ENCODE measurements around the gene PIGQ. TPM values are rescaled to one million over a fixed set of nuclear protein-coding genes. Genes with fewer than 3 reads are reported as not detected.

Gene PIGQ
- total RNA-seq, 1 experiment from 2014 or later = 83.5 TPM

- ChIA-PET CTCF (no interaction called here), POLR2A (no interaction called here)
- peak within 1 kb of the TSS; percentile 34; the same call in 1 of the 2 replicates for H3K27ac ChIP-seq (ENCODE audit: low read length)
- in situ Hi-C loops (cut with HindIII; ENCODE audit: low pct_unique_long_range_greater_than_20kb, low sequenced_read_pairs) = no loop called here
- intact Hi-C loops (cut with micrococcal nuclease; ENCODE audit: unreplicated experiment) = no loop called here
- H3K36me3 ChIP-seq (ENCODE audit: control insufficient read depth, insufficient read depth, low read length) = no peaks in the 10 kb centered on the region
- no peak for DNase-seq (ENCODE audit: low read depth, low spot score)
- H3K4me3 ChIP-seq (ENCODE audit: low read depth in 2 of 2, low read length in 2 of 2) = no peak within 1 kb of the TSS
- H3K27me3 ChIP-seq (ENCODE audit: control insufficient read depth, insufficient read depth, low read length) = no peaks in the 10 kb centered on the region
- no TSS peak for BruUV-seq (replicated peaks)
- H3K4me1 ChIP-seq (ENCODE audit: control insufficient read depth, insufficient read depth, low read length) = peaks cover 48% of the 10 kb centered on the region
- TF ChIP-seq REST (IDR thresholded peaks at IDR 0.05; ENCODE audit: insufficient read depth in 1 of 2, low read depth in 2 of 2, low read length in 1 of 2) (no peak), POLR2AphosphoS5 (IDR thresholded peaks at IDR 0.05; ENCODE audit: low read depth, low read length) (0 out of 2 replicates have a peak, but pooled peaks have one; percentile 32)
- no peak for ATAC-seq
- H3K9me3 ChIP-seq (ENCODE audit: control insufficient read depth, insufficient read depth, low read depth, low read length) = no peaks in the 10 kb centered on the region
Observed at GRCh38 chr16:630815-631405, 61.1 kb downstream of the PIGQ start, which contains the start of gene WFIKKN1. TSS of gene WFIKKN1 (plus strand) at chr16:630985. CDS start at chr16:631254, 269 bp downstream.

GRCh38 chr16:631808-632358 lies 62.1 kb downstream of the PIGQ start:
- DNase-seq (ENCODE audit: low read depth, low spot score) = no peak
- no peak for ATAC-seq
- TF ChIP-seq REST (IDR thresholded peaks at IDR 0.05; ENCODE audit: insufficient read depth in 1 of 2, low read depth in 2 of 2, low read length in 1 of 2) (no peak), POLR2AphosphoS5 (IDR thresholded peaks at IDR 0.05; ENCODE audit: low read depth, low read length) (no peak), CTCF (IDR thresholded peaks at IDR 0.05) (no peak), SIN3A (IDR thresholded peaks at IDR 0.05; ENCODE audit: borderline replicate concordance, insufficient read depth, low read depth, low read length) (no peak), TCF7L2 (IDR thresholded peaks at IDR 0.05; ENCODE audit: low read depth, low read length) (no peak)
- peaks cover 40% of the 10 kb centered on the region for H3K4me1 ChIP-seq (ENCODE audit: control insufficient read depth, insufficient read depth, low read length)
- in situ Hi-C loops (cut with HindIII; ENCODE audit: low pct_unique_long_range_greater_than_20kb, low sequenced_read_pairs) (no loop called here), intact Hi-C loops (cut with micrococcal nuclease; ENCODE audit: unreplicated experiment) (no loop called here)
- no peak overlapping the region for H3K27ac ChIP-seq (ENCODE audit: low read length)
- H3K27me3 ChIP-seq (ENCODE audit: control insufficient read depth, insufficient read depth, low read length) = no peaks in the 10 kb centered on the region
- H3K36me3 ChIP-seq (ENCODE audit: control insufficient read depth, insufficient read depth, low read length) = no peaks in the 10 kb centered on the region
- no TSS peak for BruUV-seq (replicated peaks)
- H3K4me3 ChIP-seq (ENCODE audit: low read depth in 2 of 2, low read length in 2 of 2) = no peak overlapping the region
- no peaks in the 10 kb centered on the region for H3K9me3 ChIP-seq (ENCODE audit: control insufficient read depth, insufficient read depth, low read depth, low read length)
- POLR2A ChIA-PET = no interaction called here
- CTCF ChIA-PET = no interaction called here
